ENCODE data around the gene ROCK1. TPM values are rescaled to one million over a fixed set of nuclear protein-coding genes. Genes with fewer than 3 reads are reported as not detected.
A peak's percentile ranks its signal among the peaks of the same experiment; 100 is the strongest.

The ROCK1 gene
- total RNA-seq, 1 donor from 2014 or later, result 66.2 TPM

DNA sequence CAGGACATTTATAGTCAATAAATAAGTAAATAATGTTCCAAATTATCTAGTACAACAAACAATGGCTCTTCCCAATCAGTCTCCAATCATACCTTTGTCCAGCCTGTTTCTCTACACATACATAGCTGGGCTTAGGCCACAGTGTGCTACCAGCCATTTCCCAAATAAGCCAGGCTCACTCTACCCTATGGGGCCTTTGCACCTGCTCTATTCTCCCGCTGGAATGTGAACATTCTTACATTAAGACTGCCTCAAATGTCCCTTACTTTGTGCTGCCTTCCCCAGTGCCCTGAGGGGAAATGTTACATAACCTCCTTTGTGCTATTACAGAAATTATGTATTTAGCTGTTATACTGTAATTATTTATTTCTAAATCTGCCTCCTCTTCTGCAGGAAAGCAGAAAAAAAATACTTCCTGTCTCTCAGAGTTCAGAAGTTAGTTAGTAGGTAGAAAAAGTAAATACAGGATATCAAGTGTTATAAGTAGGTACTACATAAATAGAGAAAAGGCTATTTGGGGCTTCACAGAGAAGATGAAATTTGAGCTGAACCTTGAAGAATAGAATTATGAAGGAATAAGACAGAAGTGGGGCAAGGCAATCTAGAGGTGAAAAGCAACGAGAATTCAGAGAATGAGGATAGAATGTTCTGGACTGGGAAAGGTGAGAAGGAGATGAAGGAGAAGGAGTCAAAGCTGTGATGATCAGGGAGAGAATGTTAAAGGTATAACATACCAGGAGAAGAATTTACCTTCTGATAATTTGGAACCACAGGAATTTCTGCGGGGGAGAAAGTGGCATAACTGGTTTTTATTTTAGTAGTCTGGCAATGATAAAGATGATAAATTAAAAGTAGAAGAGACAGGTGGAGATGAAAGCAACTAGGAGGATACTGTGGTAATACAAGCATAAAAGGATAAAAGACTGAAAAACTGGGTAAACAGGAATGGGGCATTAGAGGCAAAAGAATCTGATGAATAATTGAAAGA is 37.0 kb downstream of the ROCK1 start:
- H3K36me3 Mint-ChIP-seq, result peaks cover 7% of the 10 kb centered on the region

DNA sequence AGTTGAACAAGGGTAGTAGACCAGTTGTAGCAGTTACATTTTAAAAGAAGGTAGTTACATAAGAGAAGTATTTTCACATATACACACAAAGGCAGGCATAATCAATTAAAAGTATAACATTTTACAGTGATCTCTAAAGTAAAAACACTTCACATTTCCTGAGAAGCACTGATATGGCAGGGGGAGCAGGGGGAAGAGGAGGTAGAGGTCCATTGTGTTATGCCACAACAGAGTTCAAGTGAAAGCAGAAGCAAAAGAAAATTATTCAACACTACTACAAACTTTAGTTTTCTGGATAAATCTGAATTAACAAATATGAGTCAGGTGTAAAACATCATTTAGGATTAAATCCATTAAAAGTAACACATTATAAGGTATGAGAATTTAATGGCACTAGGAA is 38.4 kb downstream of the ROCK1 start:
- H3K27ac Mint-ChIP-seq, result no peak overlapping the region
- no peaks in the 10 kb centered on the region for H3K27me3 Mint-ChIP-seq (ENCODE audit: insufficient read depth, low read depth)
- no peak overlapping the region for H3K4me3 Mint-ChIP-seq
- Histone ChIP-seq H3K79me2 (ENCODE audit: low read depth) (peaks cover 69% of the 10 kb centered on the region), H3K27ac (no peak overlapping the region), H3K9ac (no peak overlapping the region), H3K36me3 (no peaks in the 10 kb centered on the region), H3K4me1 (no peaks in the 10 kb centered on the region), H3K27me3 (no peaks in the 10 kb centered on the region), H4K20me1 (ENCODE audit: low read depth) (peaks cover 35% of the 10 kb centered on the region), H2AFZ (replicated peaks) (no peak overlapping the region), H3K4me2 (no peak overlapping the region), H3K9me3 (ENCODE audit: low read depth) (no peaks in the 10 kb centered on the region), H3F3A (ENCODE audit: low read depth) (no peaks in the 10 kb centered on the region), H3K4me3 (no peak overlapping the region)
- no peak for DNase-seq (ENCODE audit: low spot score)
- H3K36me3 Mint-ChIP-seq, result peaks cover 8% of the 10 kb centered on the region
- H3K9me3 Mint-ChIP-seq, result peaks cover 9% of the 10 kb centered on the region
- TF ChIP-seq EZH2phosphoT487 (IDR thresholded peaks at IDR 0.05), result no peak
- TF ChIP-seq EZH2 (IDR thresholded peaks at IDR 0.05), result no peak
- TF ChIP-seq, protein P1, sequence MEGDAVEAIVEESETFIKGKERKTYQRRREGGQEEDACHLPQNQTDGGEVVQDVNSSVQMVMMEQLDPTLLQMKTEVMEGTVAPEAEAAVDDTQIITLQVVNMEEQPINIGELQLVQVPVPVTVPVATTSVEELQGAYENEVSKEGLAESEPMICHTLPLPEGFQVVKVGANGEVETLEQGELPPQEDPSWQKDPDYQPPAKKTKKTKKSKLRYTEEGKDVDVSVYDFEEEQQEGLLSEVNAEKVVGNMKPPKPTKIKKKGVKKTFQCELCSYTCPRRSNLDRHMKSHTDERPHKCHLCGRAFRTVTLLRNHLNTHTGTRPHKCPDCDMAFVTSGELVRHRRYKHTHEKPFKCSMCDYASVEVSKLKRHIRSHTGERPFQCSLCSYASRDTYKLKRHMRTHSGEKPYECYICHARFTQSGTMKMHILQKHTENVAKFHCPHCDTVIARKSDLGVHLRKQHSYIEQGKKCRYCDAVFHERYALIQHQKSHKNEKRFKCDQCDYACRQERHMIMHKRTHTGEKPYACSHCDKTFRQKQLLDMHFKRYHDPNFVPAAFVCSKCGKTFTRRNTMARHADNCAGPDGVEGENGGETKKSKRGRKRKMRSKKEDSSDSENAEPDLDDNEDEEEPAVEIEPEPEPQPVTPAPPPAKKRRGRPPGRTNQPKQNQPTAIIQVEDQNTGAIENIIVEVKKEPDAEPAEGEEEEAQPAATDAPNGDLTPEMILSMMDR (IDR thresholded peaks at IDR 0.05), result no peak
- H3K4me1 Mint-ChIP-seq, result no peaks in the 10 kb centered on the region

More for the DNA sequence above, 37.0 kb downstream of the ROCK1 start:
- Histone ChIP-seq H3K27ac (no peak overlapping the region), H2AFZ (replicated peaks) (no peak overlapping the region), H3K9me3 (ENCODE audit: low read depth) (no peaks in the 10 kb centered on the region), H3F3A (ENCODE audit: low read depth) (no peaks in the 10 kb centered on the region), H3K36me3 (no peaks in the 10 kb centered on the region), H3K4me2 (no peak overlapping the region), H3K27me3 (no peaks in the 10 kb centered on the region), H4K20me1 (ENCODE audit: low read depth) (peaks cover 35% of the 10 kb centered on the region), H3K4me1 (no peaks in the 10 kb centered on the region), H3K79me2 (ENCODE audit: low read depth) (peaks cover 82% of the 10 kb centered on the region), H3K4me3 (no peak overlapping the region), H3K9ac (no peak overlapping the region)
- TF ChIP-seq EZH2phosphoT487 (IDR thresholded peaks at IDR 0.05) (no peak), EZH2 (IDR thresholded peaks at IDR 0.05) (no peak)
- TF ChIP-seq, protein P1 (IDR thresholded peaks at IDR 0.05), result no peak
- no peak overlapping the region for H3K4me3 Mint-ChIP-seq
- no peak overlapping the region for H3K27ac Mint-ChIP-seq
- peaks cover 13% of the 10 kb centered on the region for H3K9me3 Mint-ChIP-seq
- no peaks in the 10 kb centered on the region for H3K27me3 Mint-ChIP-seq (ENCODE audit: insufficient read depth, low read depth)
- H3K4me1 Mint-ChIP-seq, result no peaks in the 10 kb centered on the region
- DNase-seq (ENCODE audit: low spot score), result peak; percentile 14

DNA sequence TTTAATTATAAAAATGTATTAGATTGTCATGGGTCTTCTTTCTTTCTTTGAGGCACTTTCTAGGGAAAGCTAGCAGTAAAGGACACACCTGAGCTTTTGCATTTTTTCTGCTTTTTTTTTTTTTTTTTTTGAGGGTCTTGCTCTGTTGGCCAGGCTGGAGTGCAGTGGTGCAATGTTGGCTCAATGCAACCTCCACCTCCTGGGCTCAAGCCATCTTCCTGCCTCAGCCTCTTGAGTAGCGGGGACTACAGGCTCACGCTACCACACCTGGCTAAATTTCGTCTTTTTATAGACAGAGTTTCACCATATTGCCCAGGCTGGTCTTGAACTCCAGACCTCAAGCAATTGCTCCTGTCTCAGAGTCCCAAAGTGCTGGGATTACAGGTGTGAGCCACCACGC is 40.5 kb downstream of the ROCK1 start:
- Mint-ChIP-seq H3K27ac (no peak overlapping the region), H3K36me3 (peaks cover 12% of the 10 kb centered on the region), H3K4me1 (no peaks in the 10 kb centered on the region), H3K27me3 (ENCODE audit: insufficient read depth, low read depth) (no peaks in the 10 kb centered on the region), H3K9me3 (peaks cover 4% of the 10 kb centered on the region), H3K4me3 (no peak overlapping the region)
- Histone ChIP-seq H3K9me3 (ENCODE audit: low read depth) (no peaks in the 10 kb centered on the region), H3K4me2 (no peak overlapping the region), H3K4me3 (no peak overlapping the region), H3K36me3 (peaks cover 2% of the 10 kb centered on the region), H3K27me3 (no peaks in the 10 kb centered on the region), H3K4me1 (no peaks in the 10 kb centered on the region), H3K27ac (no peak overlapping the region), H3K9ac (no peak overlapping the region), H3K79me2 (ENCODE audit: low read depth) (peaks cover 51% of the 10 kb centered on the region), H2AFZ (replicated peaks) (no peak overlapping the region), H4K20me1 (ENCODE audit: low read depth) (peaks cover 34% of the 10 kb centered on the region), H3F3A (ENCODE audit: low read depth) (no peaks in the 10 kb centered on the region)
- TF ChIP-seq, protein P1 (IDR thresholded peaks at IDR 0.05), result no peak
- TF ChIP-seq EZH2 (IDR thresholded peaks at IDR 0.05) (no peak), EZH2phosphoT487 (IDR thresholded peaks at IDR 0.05) (no peak)
- no peak for DNase-seq (ENCODE audit: low spot score)
